SH-SY5Y (cell line): ENCODE data around the gene GFER.

ENCODE experiments used
- GATA2 ChIP-seq: IDR thresholded peaks from 2 replicates; pipeline ENCODE4 v1.6.1; 2011; ENCODE audit warnings: mild to moderate bottlenecking, low read depth, low read length
- GATA3 ChIP-seq: IDR thresholded peaks from 2 replicates; pipeline ENCODE4 v1.6.1; 2011; ENCODE audit warnings: low read depth, mild to moderate bottlenecking, low read length, moderate library complexity

DNA sequence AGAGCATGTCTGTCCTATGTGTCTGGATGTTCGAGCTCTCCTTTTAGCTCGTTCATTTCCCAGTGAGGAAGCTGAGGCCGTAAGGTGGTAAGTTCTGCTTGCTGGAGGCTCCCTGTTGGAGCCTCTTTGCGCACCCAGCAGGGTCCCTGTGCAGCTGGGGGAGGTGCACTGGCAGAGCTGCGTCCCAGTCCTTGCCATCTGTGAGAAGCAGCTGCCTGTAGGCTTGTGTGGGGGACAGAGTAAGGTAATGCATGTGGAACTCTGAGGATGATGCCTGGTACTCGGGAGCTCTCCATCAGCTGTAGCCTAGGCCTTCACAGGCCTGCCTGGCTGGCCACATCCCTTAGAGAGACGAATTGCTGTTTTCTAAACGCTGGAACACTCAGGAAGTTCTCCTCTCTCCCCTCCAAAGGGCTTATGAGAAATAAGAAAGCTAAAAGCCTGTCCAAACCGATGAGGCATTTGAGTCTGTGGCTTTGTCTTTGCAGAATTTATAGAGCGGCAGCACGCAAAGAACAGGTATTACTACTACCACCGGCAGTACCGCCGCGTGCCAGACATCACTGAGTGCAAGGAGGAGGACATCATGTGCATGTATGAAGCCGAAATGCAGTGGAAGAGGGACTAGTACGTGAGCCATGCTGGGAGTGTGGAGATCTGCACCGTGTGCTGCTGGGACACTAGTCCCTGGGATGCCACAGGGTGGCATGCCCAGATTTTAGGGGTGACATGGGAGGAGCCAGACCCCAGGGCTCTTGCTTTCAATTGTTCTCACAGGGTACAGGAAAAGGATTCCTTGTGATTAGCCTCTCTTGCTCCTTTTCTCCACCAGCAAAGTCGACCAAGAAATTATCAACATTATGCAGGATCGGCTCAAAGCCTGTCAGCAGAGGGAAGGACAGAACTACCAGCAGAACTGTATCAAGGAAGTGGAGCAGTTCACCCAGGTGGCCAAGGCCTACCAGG, 23.0 kb upstream of the GFER start:
- TF ChIP-seq GATA2 (no peak), GATA3 (no peak)
